Measurements from ENCODE around the gene MAPK9. TPM values are rescaled to one million over a fixed set of nuclear protein-coding genes. Genes with fewer than 3 reads are reported as not detected.
A peak's percentile ranks its signal among the peaks of the same experiment; 100 is the strongest.

MAPK9 gene
- total RNA-seq, 1 experiment from 2014 or later: 54.0 TPM

DNA sequence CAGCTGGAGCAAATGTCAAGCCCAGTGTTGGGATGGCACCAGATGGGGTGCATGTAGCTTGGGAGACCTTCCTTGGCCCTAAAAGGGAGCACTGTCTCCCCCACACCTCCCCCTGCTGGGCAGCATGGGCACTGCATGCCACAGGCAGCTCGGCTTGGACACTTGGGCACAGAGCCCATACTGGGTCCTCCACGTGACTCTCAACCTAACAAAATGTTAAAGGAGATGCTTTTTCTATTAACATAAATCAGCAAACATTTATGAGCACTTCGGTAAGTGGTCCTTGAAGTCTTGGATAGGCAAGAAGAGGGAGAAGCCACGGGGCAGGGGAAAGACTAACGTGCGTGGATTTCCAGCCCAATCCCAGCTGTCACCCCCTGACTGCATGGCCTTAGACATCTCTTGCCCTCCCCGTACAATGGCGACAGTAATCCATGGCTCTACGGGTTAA is 23.9 kb upstream of the MAPK9 start:
- H3K4me1 ChIP-seq (replicated peaks; ENCODE audit: insufficient read depth): no peaks in the 10 kb centered on the region
- no TSS peak for BruUV-seq (replicated peaks)
- H3K9me3 ChIP-seq (ENCODE audit: insufficient read depth, low read depth): no peaks in the 10 kb centered on the region
- no peaks in the 10 kb centered on the region for H3K9me2 ChIP-seq (ENCODE audit: insufficient read depth)
- no peaks in the 10 kb centered on the region for H3K79me2 ChIP-seq (ENCODE audit: low read depth)
- H4K20me1 ChIP-seq (ENCODE audit: insufficient read depth): no peaks in the 10 kb centered on the region
- H3K4me3 ChIP-seq: no peak overlapping the region
- ChIA-PET CTCF (interaction anchor here (0.8 to 1.5 kb wide), 6 partner anchors 13 to 39 kb away, joined by 3 to 16 read pairs (median 4); no protein-coding TSS in a partner anchor), POLR2A (ENCODE audit: unreplicated experiment) (no interaction called here)
- H2AFZ ChIP-seq: no peak overlapping the region
- no peak overlapping the region for H3K27ac ChIP-seq
- H3K36me3 ChIP-seq (ENCODE audit: low read depth): no peaks in the 10 kb centered on the region
- no peaks in the 10 kb centered on the region; the same call in 1 of the 2 replicates for H3F3A ChIP-seq (ENCODE audit: insufficient read depth, low read depth)
- TF ChIP-seq CTCF (conservative IDR thresholded peaks at IDR 0.05): peak; percentile 98
- TF ChIP-seq EZH2 (IDR thresholded peaks at IDR 0.05; ENCODE audit: low read depth): no peak
- intact Hi-C loops (cut with micrococcal nuclease; ENCODE audit: unreplicated experiment): loop anchor here (1.0 to 2.0 kb wide), 3 partner anchors 15 to 37 kb away; partner anchors contain the start of gene GFPT2
- no peak overlapping the region for H3K4me2 ChIP-seq
- no peaks in the 10 kb centered on the region for H3K27me3 ChIP-seq (ENCODE audit: insufficient read depth, low read depth)
- peak; percentile 43 to 73 for DNase-seq

DNA sequence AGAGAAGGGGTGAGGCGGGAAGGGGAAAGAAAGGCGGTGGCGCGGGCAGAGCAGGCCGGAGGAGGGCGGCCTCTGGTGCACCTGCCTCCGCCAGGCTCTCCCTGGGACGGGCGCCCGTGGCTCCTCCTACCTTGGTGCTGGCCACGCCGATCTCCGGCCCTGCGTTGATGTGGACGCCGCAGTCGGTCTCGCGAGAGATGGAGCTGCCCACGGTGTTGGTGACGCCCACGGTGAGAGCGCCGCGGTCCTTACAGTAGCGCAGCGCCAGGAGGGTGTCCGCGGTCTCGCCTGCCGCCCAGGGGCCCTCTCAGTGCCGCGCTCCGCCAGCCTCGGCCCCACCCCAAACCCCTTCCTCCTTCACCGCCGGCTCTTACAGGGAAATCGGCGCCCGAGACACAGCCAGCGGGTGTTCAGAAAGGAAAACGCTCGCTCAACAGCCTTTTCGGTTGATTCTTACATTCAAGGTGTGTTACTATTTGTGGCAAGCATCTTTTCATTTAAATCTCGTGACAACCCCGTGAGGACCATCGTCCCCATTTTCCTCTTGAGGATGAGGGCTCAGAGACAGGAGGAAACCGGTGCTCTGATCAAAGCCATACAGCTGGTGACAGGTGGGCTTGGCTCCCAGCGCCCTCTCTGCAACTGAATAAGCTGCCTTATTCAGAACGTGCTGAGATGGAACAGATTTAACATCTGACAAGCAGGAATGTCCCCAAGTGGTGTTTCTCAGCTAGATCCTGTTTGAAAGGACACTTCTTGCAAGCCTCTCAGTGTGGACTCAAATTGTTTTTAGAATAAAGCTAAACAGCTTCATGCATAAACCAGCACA is 22.0 kb upstream of the MAPK9 start:
- Histone ChIP-seq H2AFZ (peak overlapping the region; percentile 75; the same call in 1 of the 2 replicates), H3K79me2 (ENCODE audit: low read depth) (no peaks in the 10 kb centered on the region), H3K9me3 (ENCODE audit: insufficient read depth, low read depth) (no peaks in the 10 kb centered on the region), H3K4me3 (peak overlapping the region; percentile 56; the same call in 1 of the 2 replicates), H3K9me2 (ENCODE audit: insufficient read depth) (no peaks in the 10 kb centered on the region), H3F3A (ENCODE audit: insufficient read depth, low read depth) (no peaks in the 10 kb centered on the region; the same call in 1 of the 2 replicates), H3K27me3 (ENCODE audit: insufficient read depth, low read depth) (no peaks in the 10 kb centered on the region), H3K4me1 (replicated peaks; ENCODE audit: insufficient read depth) (no peaks in the 10 kb centered on the region), H3K36me3 (ENCODE audit: low read depth) (no peaks in the 10 kb centered on the region), H3K4me2 (peak overlapping the region; percentile 47), H4K20me1 (ENCODE audit: insufficient read depth) (no peaks in the 10 kb centered on the region), H3K27ac (0 out of 2 replicates have a peak overlapping the region, but pooled peaks have one; percentile 24)
- ChIA-PET POLR2A (ENCODE audit: unreplicated experiment) (interaction anchor here (0.6 kb wide), 3 partner anchors 141 to 537 kb away, joined by 3 to 9 read pairs (median 4); no protein-coding TSS in a partner anchor), CTCF (interaction anchor here (0.6 to 1.6 kb wide), 6 partner anchors 13 to 518 kb away, joined by 3 to 11 read pairs (median 4); partner anchors contain the start of gene RASGEF1C)
- DNase-seq: peak; percentile 66 to 98
- intact Hi-C loops (cut with micrococcal nuclease; ENCODE audit: unreplicated experiment): loop anchor here (1.0 to 2.0 kb wide), 3 partner anchors 17 to 187 kb away; partner anchors contain the start of gene GFPT2
- TSS peak; percentile 91 for BruUV-seq (replicated peaks)
- no peak for TF ChIP-seq EZH2 (IDR thresholded peaks at IDR 0.05; ENCODE audit: low read depth)
- no peak for TF ChIP-seq CTCF (conservative IDR thresholded peaks at IDR 0.05)

GRCh38 chr5:180311216-180311615 is 19.3 kb upstream of the MAPK9 start:
- H3K4me3 ChIP-seq: no peak overlapping the region
- intact Hi-C loops (cut with micrococcal nuclease; ENCODE audit: unreplicated experiment): no loop called here
- H4K20me1 ChIP-seq (ENCODE audit: insufficient read depth): no peaks in the 10 kb centered on the region
- H3K4me2 ChIP-seq: no peak overlapping the region
- no peaks in the 10 kb centered on the region for H3K36me3 ChIP-seq (ENCODE audit: low read depth)
- H3K4me1 ChIP-seq (replicated peaks; ENCODE audit: insufficient read depth): no peaks in the 10 kb centered on the region
- no TSS peak for BruUV-seq (replicated peaks)
- CTCF ChIA-PET: interaction anchor here (0.6 kb wide), 1 partner anchor 18 kb away, joined by 4 read pairs; no protein-coding TSS in a partner anchor
- H3K9me2 ChIP-seq (ENCODE audit: insufficient read depth): no peaks in the 10 kb centered on the region
- H3K9me3 ChIP-seq (ENCODE audit: insufficient read depth, low read depth): no peaks in the 10 kb centered on the region
- no peak overlapping the region for H3K27ac ChIP-seq
- DNase-seq: no peak
- TF ChIP-seq EZH2 (IDR thresholded peaks at IDR 0.05; ENCODE audit: low read depth) (no peak), CTCF (conservative IDR thresholded peaks at IDR 0.05) (no peak)
- POLR2A ChIA-PET (ENCODE audit: unreplicated experiment): no interaction called here
- H3K79me2 ChIP-seq (ENCODE audit: low read depth): no peaks in the 10 kb centered on the region
- H3K27me3 ChIP-seq (ENCODE audit: insufficient read depth, low read depth): no peaks in the 10 kb centered on the region
- H3F3A ChIP-seq (ENCODE audit: insufficient read depth, low read depth): no peaks in the 10 kb centered on the region; the same call in 1 of the 2 replicates
- H2AFZ ChIP-seq: no peak overlapping the region
